HG03196 (cell line): ENCODE data around the gene MOCOS.

ENCODE experiments used
- ATAC-seq: cut with Tn5 transposase; IDR thresholded peaks from one replicate; pipeline ENCODE4 v1.9.1; 2021; ENCODE audit not compliant: unreplicated experiment

The MOCOS gene

DNA sequence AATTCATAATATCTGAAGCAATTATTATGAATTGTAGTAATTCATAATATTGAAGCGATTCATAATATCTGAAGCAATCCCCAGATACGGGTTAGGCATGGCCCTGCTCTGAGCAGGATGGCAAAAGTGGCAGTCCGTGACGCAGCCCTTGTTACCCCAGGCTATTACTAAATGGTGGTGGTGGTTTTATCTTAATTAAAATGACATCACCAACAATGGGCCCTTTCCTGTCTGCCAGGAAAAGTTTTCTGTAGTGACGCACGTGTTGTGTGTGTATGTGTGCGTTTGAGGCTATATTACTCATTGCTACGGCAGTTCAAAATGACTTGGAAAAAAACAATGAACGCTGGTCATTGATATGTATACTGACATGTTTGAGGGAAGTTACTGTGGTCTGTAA lies 10.6 kb upstream of the MOCOS start:
- no peak for ATAC-seq

DNA sequence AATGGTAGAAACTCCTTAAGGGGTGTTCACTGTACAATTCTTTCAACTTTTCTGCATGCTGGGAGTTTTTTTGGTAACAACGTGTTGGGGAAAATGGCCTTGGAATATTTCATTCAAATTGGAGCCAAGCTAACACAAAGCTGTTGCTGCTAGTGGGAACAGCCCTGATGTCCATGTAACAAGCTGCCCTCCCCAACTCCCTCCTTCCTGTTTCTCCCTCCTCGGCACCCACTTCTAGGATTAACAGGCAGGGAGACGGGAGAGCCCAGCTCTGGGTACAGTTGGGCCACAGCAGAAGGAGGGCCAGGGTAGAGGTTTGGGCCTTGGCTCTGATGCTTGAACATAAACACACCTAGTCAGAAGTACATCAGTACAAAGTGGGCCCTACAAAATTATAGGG lies 9.4 kb upstream of the MOCOS start:
- ATAC-seq, result no peak

DNA sequence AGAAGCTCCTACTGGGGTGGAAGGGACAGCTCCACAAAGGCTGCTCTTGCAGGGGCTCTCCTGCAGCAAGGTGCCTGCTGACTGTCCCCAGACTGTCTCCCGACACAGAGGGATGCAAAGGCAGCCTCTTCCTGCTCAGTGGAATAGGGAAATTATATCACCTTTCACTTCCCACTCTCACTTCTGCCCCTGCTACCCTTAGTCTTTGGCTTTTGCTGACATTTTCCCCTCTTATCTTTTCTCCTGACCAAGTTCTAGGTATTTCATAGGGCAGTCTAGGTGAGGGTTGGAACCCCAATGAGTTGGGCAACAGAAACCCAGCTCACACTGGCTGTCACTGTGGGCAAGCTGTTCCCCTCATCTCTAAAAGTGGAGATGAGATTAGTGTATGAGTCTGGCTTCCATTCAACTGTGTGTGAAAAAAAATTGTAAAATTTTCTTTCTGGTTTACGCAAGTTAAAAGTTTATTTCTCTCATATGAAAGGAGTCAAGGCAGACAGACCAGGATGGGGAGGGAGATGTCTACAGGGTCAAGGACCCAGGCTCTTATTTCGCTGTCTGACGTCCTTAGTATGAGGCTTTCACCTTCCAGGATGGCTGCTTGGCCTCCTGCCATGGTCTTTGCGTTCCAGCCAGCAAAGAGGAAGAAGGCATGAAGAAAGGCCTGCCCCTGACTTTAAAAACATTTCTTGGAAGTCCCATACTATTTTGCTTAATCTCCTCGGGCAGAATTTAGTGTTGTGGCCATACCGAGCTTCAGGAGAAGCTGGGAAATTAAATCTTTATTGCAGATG lies 7.5 kb upstream of the MOCOS start:
- no peak for ATAC-seq

DNA sequence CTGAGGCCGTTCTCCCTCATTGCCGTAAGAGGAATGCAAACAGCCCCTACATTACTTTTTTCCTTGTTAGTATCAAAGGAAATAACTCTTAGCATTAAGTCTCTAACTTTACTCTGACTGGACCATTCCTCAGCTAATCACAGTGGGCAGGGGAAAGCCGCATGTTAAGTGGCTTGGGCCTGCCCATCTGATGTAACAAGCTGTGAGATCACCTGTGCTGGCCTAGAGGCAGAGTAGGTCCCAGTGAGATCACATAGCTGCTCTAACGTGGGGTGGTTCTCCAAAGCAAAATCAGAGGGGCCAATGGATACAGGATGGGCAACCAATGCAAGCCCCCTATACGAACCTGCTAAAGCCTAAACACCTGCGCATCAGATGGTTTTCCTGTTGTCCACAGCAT lies 5.9 kb upstream of the MOCOS start:
- ATAC-seq, result no peak

DNA sequence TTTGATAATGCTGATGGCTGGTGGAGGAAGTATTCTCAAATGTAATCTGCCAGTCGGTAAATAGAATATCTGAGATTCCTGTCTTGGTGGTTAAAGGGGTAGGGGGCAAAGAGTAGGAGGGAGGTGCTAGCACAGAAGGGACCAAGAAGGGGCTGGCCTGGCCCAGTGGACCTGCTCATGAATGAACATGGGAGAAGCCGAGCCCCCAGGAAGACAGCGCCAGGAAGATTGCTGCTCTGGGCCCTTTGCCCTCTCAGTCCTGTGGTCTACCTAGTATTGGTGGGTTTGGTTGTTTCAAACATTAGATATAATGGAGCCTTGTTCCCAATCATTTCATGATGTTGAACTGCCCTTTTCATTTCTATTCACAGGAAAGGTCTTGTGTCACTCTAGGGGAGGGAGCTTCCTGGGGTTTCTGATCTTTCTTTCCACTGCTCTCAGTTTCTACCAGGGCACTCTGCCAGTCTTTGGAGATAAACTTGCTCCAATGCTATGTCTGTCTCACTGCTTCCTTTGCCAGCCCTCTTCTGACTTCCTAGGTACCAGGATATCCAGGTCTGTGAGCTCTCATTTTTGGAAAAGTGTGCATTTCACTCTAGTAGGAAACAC lies 5.3 kb upstream of the MOCOS start:
- ATAC-seq, result no peak

DNA sequence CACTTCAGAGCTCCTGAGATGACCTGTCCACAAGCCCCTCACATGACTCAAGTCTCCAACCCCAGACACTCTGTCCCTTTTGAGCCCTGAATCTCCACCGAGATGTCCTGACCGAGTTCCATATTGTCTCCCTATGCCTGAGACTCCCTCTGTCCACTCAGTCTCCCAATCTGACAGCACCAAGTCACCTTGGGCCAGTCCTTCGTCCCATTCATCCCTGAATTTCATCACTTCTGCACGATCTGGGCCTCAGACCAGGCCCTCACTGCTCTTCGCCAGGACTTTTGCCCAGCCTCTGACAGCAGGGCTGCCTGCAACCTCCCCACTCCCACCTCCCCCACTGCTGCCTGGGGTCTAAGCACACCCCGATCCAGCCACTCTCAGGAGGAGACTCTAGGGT lies 4.3 kb upstream of the MOCOS start:
- no peak for ATAC-seq

DNA sequence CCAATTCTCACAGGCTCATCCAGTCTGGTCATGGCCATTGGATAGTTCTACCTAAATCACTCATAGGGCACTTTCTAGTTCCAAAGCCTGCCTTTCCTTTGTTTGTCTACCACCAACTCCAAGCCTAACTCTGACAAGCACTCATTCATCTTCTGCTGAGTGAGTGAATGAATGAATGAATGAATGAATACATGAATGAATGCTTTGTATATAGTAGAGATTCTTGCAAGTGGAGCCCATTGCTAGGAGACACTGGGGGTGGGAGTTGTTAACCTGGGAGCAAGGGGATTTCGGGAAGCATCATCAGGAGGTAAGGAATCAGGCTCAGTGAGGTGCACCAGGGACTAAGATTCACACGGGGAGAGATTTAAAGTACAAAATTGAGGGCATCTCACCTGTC lies 3.3 kb upstream of the MOCOS start:
- no peak for ATAC-seq

DNA sequence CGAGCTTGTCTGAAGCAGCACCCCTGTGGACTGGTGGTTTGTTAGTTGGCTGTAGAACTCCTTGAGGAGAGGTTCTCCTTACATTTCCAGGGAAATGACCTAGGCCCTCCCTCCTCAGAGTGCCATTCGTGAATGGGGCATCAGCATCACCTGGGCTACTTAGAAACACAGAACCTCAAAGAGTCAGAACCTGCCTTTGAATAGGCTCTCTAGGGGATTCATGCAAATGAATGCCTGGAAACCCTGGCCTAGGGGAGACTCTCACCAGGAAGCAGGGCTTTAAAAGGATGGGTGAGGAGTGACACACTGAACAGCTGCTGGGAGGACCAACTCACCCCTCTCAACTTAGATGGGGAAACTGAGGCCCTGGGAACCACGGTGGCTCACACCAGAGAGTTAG lies 2.1 kb upstream of the MOCOS start:
- ATAC-seq, result no peak

DNA sequence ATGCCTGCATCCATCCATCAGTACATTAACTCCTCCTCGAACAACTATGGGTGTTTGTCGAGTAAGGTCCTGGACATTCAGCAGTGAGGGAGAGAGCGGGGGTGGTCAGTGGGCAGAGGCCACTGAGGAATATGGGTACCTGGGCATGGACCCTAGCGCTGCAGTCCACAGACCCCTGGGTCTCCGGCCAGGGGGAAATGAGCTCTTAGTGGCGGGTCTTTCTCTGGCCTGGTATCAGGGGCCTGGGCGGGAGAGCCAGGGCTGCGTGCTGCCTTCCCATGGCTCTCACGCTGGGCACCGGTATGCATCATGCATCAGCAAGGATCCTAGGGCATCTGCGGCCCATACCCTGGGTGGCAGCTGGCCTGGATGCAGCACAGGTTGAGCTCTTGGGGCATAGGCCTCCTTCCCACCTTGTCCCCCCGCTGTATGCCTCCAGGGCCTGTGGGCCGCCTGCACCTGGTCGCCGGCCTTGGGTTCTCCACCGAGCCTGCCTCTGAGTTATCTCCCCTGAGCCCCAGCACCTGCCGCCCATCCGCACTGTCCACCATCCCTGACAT lies 1.3 kb upstream of the MOCOS start:
- no peak for ATAC-seq

DNA sequence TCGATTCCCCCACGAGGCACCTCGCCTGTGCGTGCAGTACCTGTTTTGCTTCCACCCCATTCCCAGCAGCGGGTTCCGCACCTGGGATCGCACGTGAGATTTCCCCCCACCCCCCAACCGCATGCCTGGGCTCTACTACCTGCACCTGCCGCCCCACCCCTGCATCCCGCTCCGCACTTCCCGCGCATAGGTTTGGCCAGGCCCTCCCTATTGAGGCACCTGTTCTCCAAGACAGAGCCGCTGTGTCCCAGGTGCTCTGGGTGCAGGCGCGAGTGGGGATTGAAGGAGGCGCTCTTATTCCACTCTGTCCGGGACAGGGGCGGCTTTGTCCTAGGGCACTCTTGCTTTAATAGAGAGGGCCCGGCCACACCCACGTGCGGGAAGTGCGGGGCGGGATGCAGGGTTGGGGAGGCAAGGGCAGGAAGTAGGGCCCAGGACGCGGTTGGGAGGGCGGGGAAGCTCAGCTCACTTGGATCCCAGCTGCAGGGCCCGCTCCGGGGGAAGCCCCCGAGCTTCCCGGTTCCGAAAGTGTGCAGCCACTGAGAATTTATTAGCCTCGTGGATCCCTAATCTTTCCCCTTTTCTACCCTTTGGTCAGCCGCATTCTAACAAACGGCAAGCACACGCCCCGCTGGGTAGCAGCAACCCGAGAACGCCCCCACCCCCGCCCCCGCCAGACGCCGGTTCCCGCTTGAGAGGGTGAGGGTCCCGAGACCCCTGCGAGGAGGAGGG lies 670 bp upstream of the MOCOS start:
- ATAC-seq, result no peak

DNA sequence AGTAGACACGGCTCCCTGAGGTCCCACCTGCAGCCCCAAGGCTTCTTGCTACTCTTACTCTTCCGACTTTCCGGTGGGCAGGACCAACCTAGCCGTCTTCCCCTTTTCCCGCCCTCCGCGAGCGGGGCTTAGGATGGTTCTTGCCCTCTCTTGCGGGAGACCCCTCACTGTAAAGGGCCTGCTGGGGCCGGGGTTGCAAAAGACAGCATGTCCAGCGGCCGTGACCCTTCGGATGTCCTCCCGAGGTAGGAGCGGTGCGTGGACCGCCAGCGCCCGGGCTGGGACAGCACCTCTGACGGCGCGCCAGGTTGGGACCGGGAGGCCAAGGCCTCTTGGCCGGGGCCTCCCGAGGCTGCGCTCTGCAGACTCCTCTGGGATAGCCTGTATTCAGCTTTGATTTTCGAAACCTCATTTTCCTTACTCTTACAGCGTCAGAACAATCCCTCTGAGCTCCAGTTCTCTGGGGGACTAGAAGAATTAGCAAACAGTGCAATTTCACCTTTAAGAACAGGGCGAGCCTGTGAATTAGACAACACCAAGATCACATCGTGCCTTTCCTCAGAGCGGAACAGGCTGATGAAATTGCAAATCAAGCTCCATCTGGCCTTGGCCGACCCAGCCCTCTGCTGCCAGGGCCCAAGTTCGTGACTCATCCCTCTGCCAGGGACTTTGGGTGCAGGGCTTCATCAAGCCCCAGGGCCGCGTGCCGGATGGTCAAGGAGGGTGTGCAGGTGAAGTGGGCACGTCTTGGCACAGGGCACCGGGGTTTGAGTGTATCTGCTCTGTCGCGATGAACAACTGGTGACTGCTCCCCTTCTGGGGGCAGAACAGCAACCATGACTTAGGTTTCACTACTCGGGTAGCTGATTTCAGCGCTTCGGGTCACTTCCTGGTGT lies 777 bp downstream of the MOCOS start:
- ATAC-seq, result no peak

DNA sequence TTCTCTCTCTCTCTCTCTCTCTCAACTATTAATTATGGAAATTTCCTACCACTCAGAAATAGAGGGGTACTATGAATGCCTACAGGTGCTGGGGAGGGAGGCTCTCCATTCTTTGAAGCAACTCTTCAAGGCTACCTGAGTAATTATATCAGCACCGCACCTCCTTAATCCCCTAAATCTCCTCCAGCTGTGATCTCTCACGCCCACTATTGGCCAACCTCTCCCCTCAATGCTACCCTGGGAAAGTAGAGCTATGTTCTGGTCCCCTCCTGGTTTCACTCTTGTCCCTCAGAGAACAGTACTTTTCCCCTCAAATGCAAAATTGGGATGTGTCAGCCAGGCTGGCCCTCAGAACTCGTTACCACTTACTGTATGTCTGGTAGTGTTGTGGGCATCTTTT lies 1.6 kb downstream of the MOCOS start:
- no peak for ATAC-seq

DNA sequence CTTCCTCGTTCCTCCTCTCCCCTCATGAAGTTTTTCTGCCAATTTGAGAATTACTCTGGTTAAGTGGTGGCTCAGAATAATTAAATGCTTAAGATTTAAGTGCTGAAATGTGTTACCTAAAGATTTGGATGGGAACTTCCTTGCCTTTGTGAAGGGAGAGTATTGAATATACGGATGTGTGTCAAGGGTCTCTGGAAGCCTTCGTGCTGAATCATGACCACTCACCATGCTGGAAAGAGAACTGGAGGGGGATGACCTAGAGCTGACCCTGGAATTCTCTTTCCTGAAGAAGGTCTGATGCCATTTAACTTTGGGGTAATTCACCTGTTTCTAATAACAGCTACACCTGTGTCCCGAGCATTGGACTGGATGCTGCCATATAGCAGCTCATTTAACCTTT lies 2.2 kb downstream of the MOCOS start:
- no peak for ATAC-seq

DNA sequence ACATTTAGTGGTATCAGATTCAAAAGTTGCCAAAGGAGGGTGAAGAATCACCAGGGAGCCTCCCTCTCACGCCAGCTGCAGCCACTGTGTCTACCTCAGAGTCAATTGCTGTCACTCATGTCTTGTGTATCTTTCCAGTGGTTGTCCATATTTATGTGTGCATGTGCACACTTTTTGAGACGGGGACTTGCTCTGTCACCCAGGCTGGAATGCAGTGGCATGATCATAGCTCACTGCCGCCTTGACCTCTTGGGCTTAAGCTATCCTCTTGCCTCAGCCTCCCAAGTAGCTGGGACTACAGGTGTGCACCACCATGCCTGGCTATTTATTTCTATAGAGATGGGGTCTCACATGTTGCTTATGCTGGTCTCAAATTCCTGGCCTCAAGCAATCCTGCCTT lies 4.0 kb downstream of the MOCOS start:
- ATAC-seq, result no peak

DNA sequence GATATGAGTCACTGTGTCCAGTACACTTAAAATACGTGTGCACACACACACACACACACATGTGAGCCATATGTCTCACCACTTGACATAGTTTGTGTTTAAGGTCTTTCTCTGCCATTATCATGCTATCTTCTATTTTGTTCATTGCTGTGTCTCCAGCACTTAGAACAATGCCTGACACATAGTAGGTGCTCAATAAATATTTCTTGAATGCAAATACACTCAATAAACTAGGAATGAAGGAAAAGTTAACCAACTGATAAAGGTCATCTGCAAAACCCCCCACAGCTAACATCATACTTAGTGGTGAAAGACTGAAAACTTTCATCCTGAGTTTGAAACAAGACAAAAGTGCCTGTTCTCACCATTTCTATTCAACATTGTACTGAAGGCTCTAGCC lies 4.4 kb downstream of the MOCOS start:
- ATAC-seq, result no peak

DNA sequence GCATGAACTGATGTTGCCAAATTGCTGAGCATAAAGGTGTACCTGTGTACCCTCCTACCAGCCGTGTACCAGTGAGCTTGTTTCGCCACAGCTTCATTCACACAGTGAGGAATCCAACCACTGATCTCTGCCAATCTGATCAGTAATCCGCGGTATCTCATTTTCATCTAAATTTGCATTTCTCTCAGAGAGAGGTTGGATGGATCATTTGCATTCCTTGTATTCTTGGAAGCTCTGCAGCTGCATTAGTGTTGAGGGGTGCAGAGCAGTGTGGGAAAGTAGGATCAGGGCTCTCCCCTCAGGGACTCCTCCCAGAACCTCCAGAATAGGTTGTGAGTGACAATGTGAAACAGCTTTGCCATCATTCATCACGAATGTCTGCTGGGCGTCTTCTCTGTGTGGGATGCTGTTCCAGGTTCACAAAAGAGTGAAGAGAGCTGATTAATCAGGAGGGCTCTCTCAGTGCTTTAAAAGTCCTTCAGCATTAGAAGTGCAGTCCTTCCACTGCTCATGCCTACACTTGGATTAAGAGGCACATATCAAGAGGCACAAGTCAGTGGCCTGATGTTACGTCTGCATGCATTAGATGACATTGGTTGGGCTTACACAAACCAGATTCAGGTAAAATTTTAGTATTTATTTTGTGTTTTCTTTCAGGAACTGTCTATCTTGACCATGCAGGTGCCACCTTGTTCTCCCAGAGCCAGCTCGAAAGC lies 7.5 kb downstream of the MOCOS start:
- ATAC-seq, result no peak

DNA sequence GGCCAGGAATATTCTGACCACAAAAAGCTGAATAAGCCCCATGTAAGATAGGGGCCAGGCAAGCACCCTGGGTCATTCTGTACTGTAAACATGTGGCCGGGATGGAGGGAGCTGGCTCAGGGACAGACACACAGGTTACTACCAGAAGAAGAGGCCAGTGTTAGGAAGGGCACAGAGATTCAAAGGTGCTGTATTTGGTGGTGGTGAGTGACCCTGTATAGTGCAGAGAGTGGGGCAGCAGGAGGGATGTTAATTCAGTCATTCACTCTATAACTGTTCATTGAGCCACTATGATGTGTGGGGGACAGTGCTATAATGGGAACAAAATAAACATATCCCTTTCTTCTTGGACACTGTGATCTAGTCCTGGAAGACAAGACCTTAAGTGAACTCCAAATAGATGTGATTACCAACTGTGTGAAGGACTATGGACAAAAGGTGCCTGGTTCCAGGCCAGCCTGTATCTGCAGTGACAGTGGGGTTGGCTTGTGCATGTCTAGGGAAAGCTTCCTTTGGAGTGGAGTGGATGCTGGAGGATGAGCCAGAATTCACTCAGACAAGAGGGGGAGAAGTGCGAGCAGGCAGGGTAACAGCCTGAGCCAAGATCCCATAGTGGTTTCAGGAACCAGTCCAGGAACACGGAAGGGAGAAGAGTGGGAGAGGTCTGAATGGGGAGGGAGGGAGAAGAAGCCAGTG lies 8.3 kb downstream of the MOCOS start:
- no peak for ATAC-seq

DNA sequence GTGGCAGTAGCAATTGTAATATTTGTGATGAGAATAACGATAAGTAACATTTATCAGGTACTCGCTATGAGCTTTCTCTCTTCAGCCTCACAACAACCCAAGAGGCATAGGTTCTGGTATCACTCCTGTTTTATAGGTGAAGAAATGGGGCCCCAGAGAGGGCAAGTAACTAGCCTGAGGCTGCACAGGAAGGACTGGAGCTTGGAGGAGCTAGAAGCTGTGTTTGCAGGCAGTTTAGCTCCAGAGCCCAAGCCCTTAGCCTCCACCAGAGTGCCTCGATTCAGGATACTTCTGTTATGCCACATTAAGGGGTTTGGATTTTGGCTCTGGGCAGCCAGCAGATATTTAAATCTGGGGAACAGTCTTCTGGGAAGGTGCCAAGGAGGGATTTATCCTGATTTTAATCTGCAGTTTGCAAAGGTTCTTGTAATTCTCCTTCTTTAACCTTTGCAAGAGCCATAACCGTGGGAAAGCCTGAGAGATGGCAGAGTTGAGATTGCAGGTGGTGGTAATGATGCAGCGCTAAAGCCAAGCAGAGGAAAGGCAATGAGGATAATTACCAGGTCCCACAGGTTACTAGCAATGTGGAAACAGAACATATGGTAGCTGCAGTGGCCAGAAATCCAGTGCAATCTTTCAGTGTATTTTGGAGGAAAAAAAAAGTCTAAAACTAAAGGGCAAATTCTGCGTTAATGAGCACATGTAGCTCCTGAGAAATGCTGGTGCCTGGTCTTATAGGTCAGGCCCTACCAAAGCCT lies 9.1 kb downstream of the MOCOS start:
- ATAC-seq, result no peak
